Measurements from ENCODE around the gene TMEM259.

The TMEM259 gene

GRCh38 chr19:1016647-1017114 lies 4.2 kb downstream of the TMEM259 start:
- DNase-seq (ENCODE audit: low spot score) = no peak

GRCh38 chr19:1015782-1016646 lies 4.9 kb downstream of the TMEM259 start:
- no peak for DNase-seq (ENCODE audit: low spot score)

GRCh38 chr19:1015061-1015781 lies 5.7 kb downstream of the TMEM259 start:
- no peak for DNase-seq (ENCODE audit: low spot score)

- no peak for DNase-seq (ENCODE audit: low spot score)
These were observed 6.5 kb downstream of the TMEM259 start for GRCh38 chr19:1014161-1015060.

GRCh38 chr19:1013218-1013617 lies 7.7 kb downstream of the TMEM259 start:
- DNase-seq (ENCODE audit: low spot score) = no peak

- DNase-seq (ENCODE audit: low spot score) = no peak
These were observed 8.6 kb downstream of the TMEM259 start for GRCh38 chr19:1012334-1012733.

GRCh38 chr19:1011831-1012333 lies 9.0 kb downstream of the TMEM259 start:
- DNase-seq (ENCODE audit: low spot score) = no peak

GRCh38 chr19:1010586-1011510 lies 10.1 kb downstream of the TMEM259 start:
- no peak for DNase-seq (ENCODE audit: low spot score)

GRCh38 chr19:1009981-1010538 lies 10.9 kb downstream of the TMEM259 start:
- no peak for DNase-seq (ENCODE audit: low spot score)

GRCh38 chr19:1009041-1009980 lies 11.6 kb downstream of the TMEM259 start:
- no peak for DNase-seq (ENCODE audit: low spot score)

- no peak for DNase-seq (ENCODE audit: low spot score)
These were observed 12.5 kb downstream of the TMEM259 start for GRCh38 chr19:1008268-1009040.

GRCh38 chr19:1007399-1008251 lies 13.3 kb downstream of the TMEM259 start:
- DNase-seq (ENCODE audit: low spot score) = no peak

GRCh38 chr19:1006711-1007398 lies 14.1 kb downstream of the TMEM259 start:
- no peak for DNase-seq (ENCODE audit: low spot score)

GRCh38 chr19:1004803-1005664 lies 15.9 kb downstream of the TMEM259 start:
- DNase-seq (ENCODE audit: low spot score) = no peak

- no peak for DNase-seq (ENCODE audit: low spot score)
These were observed 16.6 kb downstream of the TMEM259 start for GRCh38 chr19:1004204-1004802.

GRCh38 chr19:1003283-1003682 lies 17.6 kb downstream of the TMEM259 start:
- no peak for DNase-seq (ENCODE audit: low spot score)
